Measurements from ENCODE around the gene ANKRD11. TPM values are rescaled to one million over a fixed set of nuclear protein-coding genes. Genes with fewer than 3 reads are reported as not detected.
A peak's percentile ranks its signal among the peaks of the same experiment; 100 is the strongest.
"Not testable (repeated sequence)": the region's sequence is repeated elsewhere in the genome, so short reads cannot be mapped to it uniquely, and the experiment has no call there.

The ANKRD11 gene
- total RNA-seq, 2 experiments from 2014 or later, result 126 to 133 TPM

DNA sequence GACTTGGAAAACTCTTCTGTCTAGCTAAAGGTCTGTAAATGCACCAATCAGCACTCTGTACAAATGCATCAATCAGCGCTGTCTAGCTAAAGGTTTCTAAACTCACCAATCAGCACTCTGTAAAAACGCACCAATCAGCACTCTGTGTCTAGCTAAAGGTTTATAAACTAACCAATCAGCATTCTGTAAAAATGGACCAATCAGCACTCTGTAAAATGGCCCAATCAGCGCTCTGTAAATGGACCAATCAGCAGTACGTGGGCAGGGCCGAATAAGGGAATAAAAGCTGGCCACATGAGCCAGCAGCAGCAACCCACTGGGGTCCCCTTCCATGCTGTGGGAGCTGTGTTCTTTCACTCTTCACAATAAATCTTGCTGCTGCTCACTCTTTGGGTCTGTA lies 55.3 kb downstream of the ANKRD11 start:
- H3K4me1 Mint-ChIP-seq (ENCODE audit: low read depth), result peaks cover 63% of the 10 kb centered on the region
- H3K9me3 Mint-ChIP-seq; POLR2A ChIA-PET; DNase-seq; intact Hi-C loops (cut with micrococcal nuclease); H3K27me3 Mint-ChIP-seq: not testable (repeated sequence)
- CTCF ChIA-PET, result interaction anchor here (0.9 kb wide), 1 partner anchor 74 kb away, joined by 3 read pairs; no protein-coding TSS in a partner anchor
- peak overlapping the region; percentile 45 for H3K4me3 Mint-ChIP-seq
- peaks cover 18% of the 10 kb centered on the region for H3K36me3 Mint-ChIP-seq
- peak overlapping the region; percentile 62 for H3K27ac Mint-ChIP-seq

DNA sequence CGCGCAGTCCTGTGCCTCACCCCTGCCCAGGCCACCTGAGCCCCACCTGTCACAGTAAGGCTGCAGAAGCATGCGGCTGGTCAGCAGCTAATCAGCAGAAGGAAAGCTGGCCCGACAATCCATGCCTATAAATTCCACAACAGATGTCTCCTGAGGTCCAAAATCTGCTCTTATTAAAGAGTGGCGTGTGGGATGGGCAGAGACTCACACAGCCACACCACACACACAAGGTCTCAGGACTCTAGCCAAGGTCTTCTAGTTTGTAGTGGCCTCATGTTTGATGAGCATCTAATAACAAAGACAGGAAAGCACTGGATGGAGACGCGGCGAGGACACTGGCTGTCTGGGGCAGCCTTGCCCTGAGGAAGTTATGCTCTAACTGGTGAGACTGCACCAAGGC lies 55.9 kb downstream of the ANKRD11 start:
- Mint-ChIP-seq H3K4me3 (no peak overlapping the region), H3K4me1 (ENCODE audit: low read depth) (peaks cover 57% of the 10 kb centered on the region), H3K9me3 (no peaks in the 10 kb centered on the region), H3K27ac (peak overlapping the region; percentile 15), H3K36me3 (peaks cover 17% of the 10 kb centered on the region), H3K27me3 (no peaks in the 10 kb centered on the region)
- intact Hi-C loops (cut with micrococcal nuclease), result no loop called here
- POLR2A ChIA-PET, result no interaction called here
- CTCF ChIA-PET, result no interaction called here
- DNase-seq, result no peak

DNA sequence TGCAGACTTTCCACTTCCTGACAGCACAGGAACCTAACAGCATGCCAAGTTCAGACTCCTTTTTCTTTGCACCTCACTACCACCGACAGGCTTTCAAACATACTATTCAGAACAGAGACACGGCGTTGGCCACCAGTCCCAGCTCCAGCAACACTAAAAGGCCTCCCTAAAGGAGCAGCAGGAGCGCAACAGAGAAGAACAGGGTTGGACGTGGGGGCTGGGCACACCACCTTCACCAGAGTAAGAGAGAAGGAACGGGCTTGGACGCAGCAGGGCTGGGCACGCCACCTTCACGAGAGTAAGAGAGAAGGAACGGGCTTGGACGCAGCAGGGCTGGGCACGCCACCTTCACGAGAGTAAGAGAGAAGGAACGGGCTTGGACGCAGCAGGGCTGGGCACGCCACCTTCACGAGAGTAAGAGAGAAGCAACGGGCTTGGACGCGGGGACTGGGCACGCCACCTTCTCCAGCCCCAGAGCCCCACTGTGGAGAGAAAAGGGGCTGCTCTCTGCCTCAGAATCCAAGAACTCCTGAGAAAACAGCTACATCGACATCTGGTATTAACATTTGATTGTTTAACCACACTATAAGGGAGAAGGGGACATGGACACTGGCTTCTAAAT lies 56.9 kb downstream of the ANKRD11 start:
- H3K27ac Mint-ChIP-seq; H3K9me3 Mint-ChIP-seq; CTCF ChIA-PET; H3K4me3 Mint-ChIP-seq; intact Hi-C loops (cut with micrococcal nuclease); DNase-seq; POLR2A ChIA-PET; H3K27me3 Mint-ChIP-seq: not testable (repeated sequence)
- Mint-ChIP-seq H3K4me1 (ENCODE audit: low read depth) (peaks cover 47% of the 10 kb centered on the region), H3K36me3 (peaks cover 17% of the 10 kb centered on the region)

DNA sequence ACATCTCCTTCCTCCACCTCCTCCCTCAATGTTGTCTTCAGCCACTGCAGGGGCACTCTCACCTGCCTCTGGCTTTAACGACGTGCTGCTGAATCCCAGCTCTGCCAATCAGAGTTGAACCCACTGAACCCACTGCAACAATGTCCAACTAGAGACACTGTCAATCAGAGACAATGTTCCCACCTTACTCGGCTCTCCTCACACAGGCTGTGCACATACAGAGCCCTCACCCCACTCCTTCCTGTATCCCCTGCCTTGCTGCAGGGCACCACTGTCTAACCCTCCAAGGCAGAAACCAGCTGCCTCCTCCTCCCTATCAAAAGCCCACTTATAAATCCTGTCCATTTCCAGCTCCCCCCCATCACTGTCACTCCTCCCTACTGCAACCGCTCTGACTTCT lies 58.7 kb downstream of the ANKRD11 start:
- no peaks in the 10 kb centered on the region for H3K9me3 Mint-ChIP-seq
- no peaks in the 10 kb centered on the region for H3K27me3 Mint-ChIP-seq
- DNase-seq, result no peak
- peaks cover 35% of the 10 kb centered on the region for H3K4me1 Mint-ChIP-seq (ENCODE audit: low read depth)
- intact Hi-C loops (cut with micrococcal nuclease), result no loop called here
- H3K4me3 Mint-ChIP-seq, result no peak overlapping the region
- H3K36me3 Mint-ChIP-seq, result peaks cover 14% of the 10 kb centered on the region
- ChIA-PET POLR2A (no interaction called here), CTCF (no interaction called here)
- no peak overlapping the region for H3K27ac Mint-ChIP-seq

DNA sequence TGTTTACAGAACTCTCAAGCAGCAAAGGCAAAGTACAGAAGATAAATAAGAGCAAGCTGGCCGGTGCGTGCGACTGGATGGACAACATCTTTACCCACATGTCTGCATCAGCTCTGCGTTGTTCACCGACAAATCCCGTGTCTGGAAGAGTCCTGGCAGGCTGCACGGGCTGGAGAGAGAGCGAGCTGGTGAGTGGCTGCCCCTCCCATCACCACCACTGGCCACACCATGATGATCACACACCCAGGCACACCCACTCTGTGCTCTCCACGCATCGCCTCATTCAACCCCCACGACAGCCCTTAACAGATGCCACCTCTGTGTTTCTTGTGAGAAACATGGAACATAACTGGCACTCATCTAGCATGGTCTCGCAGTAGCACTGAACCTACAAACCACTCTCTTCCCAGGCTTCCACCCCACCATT lies 59.2 kb downstream of the ANKRD11 start:
- no peak for DNase-seq
- intact Hi-C loops (cut with micrococcal nuclease), result no loop called here
- Mint-ChIP-seq H3K36me3 (peaks cover 15% of the 10 kb centered on the region), H3K27me3 (no peaks in the 10 kb centered on the region), H3K4me3 (no peak overlapping the region), H3K27ac (no peak overlapping the region), H3K9me3 (no peaks in the 10 kb centered on the region), H3K4me1 (ENCODE audit: low read depth) (peaks cover 36% of the 10 kb centered on the region)
- ChIA-PET POLR2A (no interaction called here), CTCF (no interaction called here)

DNA sequence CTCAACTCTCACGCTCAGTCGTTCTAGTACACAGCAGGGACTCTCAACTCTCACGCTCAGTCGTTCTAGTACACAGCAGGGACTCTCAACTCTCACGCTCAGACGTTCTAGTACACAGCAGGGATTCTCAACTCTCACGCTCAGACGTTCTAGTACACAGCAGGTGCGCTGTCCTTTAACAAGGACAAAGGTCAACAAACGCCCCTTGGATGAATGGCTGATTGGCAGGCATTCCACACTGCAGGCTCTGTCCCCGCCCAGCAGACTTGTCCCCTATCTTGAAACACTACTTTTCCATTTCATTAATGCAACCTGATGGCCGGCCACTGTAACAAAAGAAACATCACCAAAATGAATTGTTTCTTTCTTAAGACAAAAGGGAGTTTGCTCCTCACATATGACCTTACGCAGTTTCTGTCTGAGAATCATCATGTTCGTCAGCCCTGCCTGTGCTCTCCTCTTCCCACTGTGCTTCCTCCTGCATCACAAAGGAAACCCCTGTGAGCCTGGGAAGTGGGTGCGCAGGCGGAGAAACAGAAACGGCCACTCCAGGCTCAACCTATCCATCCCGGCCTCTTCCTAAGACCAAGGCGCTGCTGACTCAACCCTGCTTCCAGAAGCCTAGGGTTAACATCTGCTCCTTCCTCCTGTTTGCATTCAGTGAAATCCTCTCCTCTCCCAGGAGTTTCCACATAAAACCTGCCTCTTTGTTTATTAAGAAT lies 59.8 kb downstream of the ANKRD11 start:
- Mint-ChIP-seq H3K27ac (peak overlapping the region; percentile 45), H3K36me3 (peaks cover 15% of the 10 kb centered on the region), H3K9me3 (no peaks in the 10 kb centered on the region), H3K27me3 (no peaks in the 10 kb centered on the region), H3K4me3 (no peak overlapping the region), H3K4me1 (ENCODE audit: low read depth) (peaks cover 36% of the 10 kb centered on the region)
- CTCF ChIA-PET, result no interaction called here
- intact Hi-C loops (cut with micrococcal nuclease), result no loop called here
- POLR2A ChIA-PET, result no interaction called here
- no peak for DNase-seq

DNA sequence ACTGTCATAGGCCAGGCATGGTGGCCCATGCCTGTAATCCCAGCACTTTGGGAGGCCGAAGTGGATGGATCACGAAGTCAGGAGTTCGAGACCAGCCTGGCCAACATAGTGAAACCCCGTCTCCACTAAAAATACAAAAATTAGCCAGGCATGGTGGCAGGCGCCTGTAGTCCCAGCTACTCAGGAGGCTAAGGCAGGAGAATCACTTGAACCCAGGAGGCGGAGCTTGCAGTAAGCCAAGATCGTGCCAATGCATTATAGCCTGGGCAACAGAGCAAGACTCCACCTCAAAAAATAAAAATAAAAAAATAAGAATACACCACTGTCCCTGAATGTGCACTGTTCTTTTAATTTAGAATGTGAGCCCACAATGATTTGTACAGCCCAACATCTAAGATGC lies 61.8 kb downstream of the ANKRD11 start:
- CTCF ChIA-PET, POLR2A ChIA-PET, DNase-seq, H3K27me3 Mint-ChIP-seq, H3K4me3 Mint-ChIP-seq, H3K27ac Mint-ChIP-seq, H3K9me3 Mint-ChIP-seq: not testable (repeated sequence)
- Mint-ChIP-seq H3K36me3 (peaks cover 12% of the 10 kb centered on the region), H3K4me1 (ENCODE audit: low read depth) (peaks cover 36% of the 10 kb centered on the region)
- intact Hi-C loops (cut with micrococcal nuclease), result loop anchor here (5.0 kb wide), 1 partner anchor 46 kb away; no protein-coding TSS in a partner anchor

DNA sequence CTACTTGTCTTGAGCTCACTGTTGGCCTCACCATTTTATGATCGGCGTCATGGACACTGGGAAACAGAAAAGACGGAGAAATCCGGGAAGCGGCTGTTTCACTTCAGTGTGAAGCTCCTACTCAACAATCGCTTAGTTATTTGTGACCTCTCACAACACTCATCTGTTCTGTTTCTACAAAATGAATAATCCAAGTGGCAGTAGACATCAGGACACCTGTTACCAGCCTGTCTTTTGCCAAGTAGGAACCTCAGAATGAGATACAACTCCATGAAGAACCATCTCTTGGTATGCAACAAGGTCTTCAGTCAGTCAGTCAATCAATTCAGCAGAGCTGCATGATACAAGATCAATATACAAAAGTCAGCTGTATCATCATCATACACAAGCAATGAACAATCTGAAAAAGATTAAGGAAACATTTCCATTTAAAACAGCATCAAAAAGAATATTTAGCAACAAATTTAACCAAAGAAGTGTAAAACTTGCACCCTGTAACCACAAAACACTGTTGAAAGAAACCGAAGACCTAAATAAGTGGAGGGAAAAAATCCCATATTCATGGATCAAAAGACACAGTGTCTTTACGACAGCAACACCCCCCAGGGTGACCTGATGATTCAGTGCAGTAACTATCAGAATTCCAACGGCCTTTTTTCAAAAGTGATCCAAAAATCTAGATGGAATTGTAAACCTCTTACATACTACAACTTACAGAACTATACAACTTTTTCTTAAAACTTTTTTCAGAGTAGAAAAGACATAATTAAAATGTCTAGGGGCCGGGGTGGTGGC lies 63.4 kb downstream of the ANKRD11 start:
- Mint-ChIP-seq H3K27ac (no peak overlapping the region), H3K36me3 (peaks cover 12% of the 10 kb centered on the region), H3K4me1 (ENCODE audit: low read depth) (peaks cover 52% of the 10 kb centered on the region), H3K27me3 (no peaks in the 10 kb centered on the region), H3K4me3 (no peak overlapping the region), H3K9me3 (no peaks in the 10 kb centered on the region)
- no peak for DNase-seq
- intact Hi-C loops (cut with micrococcal nuclease), result loop anchor here (5.0 kb wide), 1 partner anchor 45 kb away; no protein-coding TSS in a partner anchor
- POLR2A ChIA-PET, result no interaction called here
- CTCF ChIA-PET, result interaction anchor here (0.6 to 0.8 kb wide), 2 partner anchors 55 to 86 kb away, joined by 3 read pairs; no protein-coding TSS in a partner anchor

DNA sequence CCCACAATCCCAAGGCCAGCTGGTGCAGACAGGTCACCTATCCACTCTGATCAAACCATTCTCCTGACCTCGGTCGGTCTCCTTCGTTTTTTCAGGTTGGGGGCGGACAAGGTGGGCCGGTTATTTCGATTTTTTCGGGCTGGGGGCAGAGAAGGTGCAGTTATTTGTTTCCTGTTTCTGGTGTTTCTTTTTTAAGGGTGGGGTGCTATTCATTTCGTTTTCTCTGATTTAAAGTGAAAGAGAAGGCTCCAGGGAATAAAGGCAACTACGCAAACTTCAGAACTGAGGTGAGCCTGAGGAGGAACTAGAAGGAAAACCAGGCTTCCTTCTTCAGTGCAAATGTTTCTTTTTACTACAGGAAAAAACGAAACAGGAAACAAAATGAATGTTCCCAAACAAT lies 64.8 kb downstream of the ANKRD11 start:
- Mint-ChIP-seq H3K4me1 (ENCODE audit: low read depth) (peaks cover 59% of the 10 kb centered on the region), H3K27me3 (no peaks in the 10 kb centered on the region), H3K27ac (no peak overlapping the region), H3K9me3 (no peaks in the 10 kb centered on the region), H3K36me3 (peaks cover 15% of the 10 kb centered on the region), H3K4me3 (no peak overlapping the region)
- ChIA-PET CTCF (no interaction called here), POLR2A (no interaction called here)
- intact Hi-C loops (cut with micrococcal nuclease), result loop anchor here (5.0 kb wide), 1 partner anchor 43 kb away; no protein-coding TSS in a partner anchor
- DNase-seq, result no peak

DNA sequence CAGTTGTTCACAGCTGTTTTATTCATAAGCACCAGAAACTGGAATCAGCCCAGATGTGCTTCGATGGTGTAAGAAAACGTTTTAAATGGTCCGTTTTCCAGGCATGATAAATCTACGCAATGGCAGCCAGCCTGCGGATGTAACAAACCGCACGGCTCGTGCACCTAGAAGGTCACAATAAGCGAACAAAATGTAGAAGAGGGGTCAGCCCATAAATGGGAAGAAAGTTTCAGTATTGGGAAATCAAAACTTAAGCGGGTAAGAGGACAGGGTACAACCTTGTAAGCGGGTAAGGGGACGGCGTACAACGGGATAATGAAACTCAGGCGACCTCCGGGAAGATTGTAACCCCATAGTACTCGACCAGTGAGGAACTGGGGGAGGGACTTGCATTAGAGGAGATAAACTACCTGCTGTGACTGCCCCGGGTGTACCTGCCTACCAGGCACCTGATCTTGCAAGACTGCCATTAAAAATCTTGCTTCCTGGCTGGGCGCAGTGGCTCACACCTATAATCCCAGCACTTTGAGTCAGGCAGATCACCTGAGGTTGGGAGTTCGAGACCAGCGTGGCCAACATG lies 66.6 kb downstream of the ANKRD11 start:
- H3K36me3 Mint-ChIP-seq, result peaks cover 15% of the 10 kb centered on the region
- CTCF ChIA-PET, result interaction anchor here (1.6 kb wide), 1 partner anchor 17 kb away, joined by 5 read pairs; no protein-coding TSS in a partner anchor

DNA sequence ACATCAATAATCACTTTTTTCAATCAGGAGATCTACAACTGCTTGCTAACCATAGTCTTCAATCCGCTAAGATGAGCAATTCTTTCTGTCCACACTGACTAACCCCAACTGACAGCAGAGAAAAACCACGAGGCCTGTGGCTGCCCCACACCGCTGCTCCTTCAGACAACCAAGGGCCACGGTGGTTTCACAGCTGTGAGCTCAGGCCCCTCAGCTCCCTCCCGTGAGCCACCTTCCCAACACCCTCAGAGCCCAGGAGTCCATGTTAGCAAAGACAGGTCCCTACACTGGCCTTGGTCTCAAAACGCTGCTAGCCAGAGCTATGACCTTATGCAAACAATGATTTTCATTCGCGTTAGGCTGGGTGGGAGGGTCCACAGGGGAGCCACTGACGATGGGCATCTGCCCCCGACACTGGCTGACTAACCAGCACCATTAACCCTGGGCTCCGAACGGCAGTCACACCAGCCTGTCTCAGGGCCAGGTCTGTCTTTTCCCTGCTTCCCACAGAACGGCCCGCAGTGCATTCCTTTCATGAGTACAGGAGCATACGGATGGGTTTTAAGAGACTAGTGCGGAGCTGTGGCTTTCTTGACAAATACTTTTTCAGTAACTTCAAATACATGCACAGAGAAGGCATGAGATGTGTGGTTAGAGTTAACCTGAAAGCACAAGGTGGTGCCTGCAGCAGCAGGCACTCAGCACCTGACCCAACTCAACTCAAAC lies 67.3 kb downstream of the ANKRD11 start:
- H3K27me3 Mint-ChIP-seq, result no peaks in the 10 kb centered on the region
- peak; percentile 82 for DNase-seq
- ChIA-PET POLR2A (interaction anchor here (0.8 to 1.2 kb wide), 6 partner anchors 14 to 85 kb away, joined by 3 to 5 read pairs (median 3); no protein-coding TSS in a partner anchor), CTCF (interaction anchor here (1.6 kb wide), 1 partner anchor 18 kb away, joined by 5 read pairs; no protein-coding TSS in a partner anchor)
- H3K4me3 Mint-ChIP-seq, result peak overlapping the region; percentile 28
- no peaks in the 10 kb centered on the region for H3K9me3 Mint-ChIP-seq
- peaks cover 76% of the 10 kb centered on the region for H3K4me1 Mint-ChIP-seq (ENCODE audit: low read depth)
- peak overlapping the region; percentile 80 for H3K27ac Mint-ChIP-seq
- intact Hi-C loops (cut with micrococcal nuclease), result loop anchor here (2.0 kb wide), 2 partner anchors 18 to 62 kb away; no protein-coding TSS in a partner anchor
- peaks cover 18% of the 10 kb centered on the region for H3K36me3 Mint-ChIP-seq

More for the DNA sequence above, 66.6 kb downstream of the ANKRD11 start:
- no peaks in the 10 kb centered on the region for H3K9me3 Mint-ChIP-seq
- peaks cover 71% of the 10 kb centered on the region for H3K4me1 Mint-ChIP-seq (ENCODE audit: low read depth)
- H3K4me3 Mint-ChIP-seq, result no peak overlapping the region
- POLR2A ChIA-PET, result interaction anchor here (1.1 kb wide), 1 partner anchor 23 kb away, joined by 3 read pairs; no protein-coding TSS in a partner anchor
- intact Hi-C loops (cut with micrococcal nuclease), result loop anchor here (2.0 kb wide), 2 partner anchors 17 to 61 kb away; no protein-coding TSS in a partner anchor
- no peak overlapping the region for H3K27ac Mint-ChIP-seq
- no peak for DNase-seq
- no peaks in the 10 kb centered on the region for H3K27me3 Mint-ChIP-seq
